LoVo (cell line): ENCODE data around the gene PRR23C.

Experiments
- DNase-seq: peaks from one replicate; pipeline ENCODE4 v3.0.0-alpha.2; 2016; ENCODE audit warnings: low spot score

Gene PRR23C

GRCh38 chr3:138995706-138996105, 49.0 kb downstream of the PRR23C start:
- no peak for DNase-seq
